Ascending aorta (tissue), 2 donors: ENCODE measurements around the gene RIPOR1. TPM values are rescaled to one million over a fixed set of nuclear protein-coding genes. Genes with fewer than 3 reads are reported as not detected.

Experiments used
- DNase-seq, 2 donors: peaks; one replicate each; pipeline ENCODE4 v3.0.0-alpha.2; 2019; ENCODE audit warnings: low spot score in 2 of 2
- H3K27ac ChIP-seq, 2 donors: fragments of 200-600 bp; sonication (generic); one replicate each; pipeline ENCODE4 v1.5.1; 2016 to 2017; ENCODE audit warnings: mild to moderate bottlenecking in 1 of 2
- H3K27me3 ChIP-seq: fragments of 200-600 bp; sonication (generic); one replicate; pipeline ENCODE4 v1.5.1; 2017
- H3K36me3 ChIP-seq, 2 donors: fragments of 200-600 bp; sonication (generic); one replicate each; pipeline ENCODE4 v1.5.1; 2016
- H3K4me1 ChIP-seq, 2 donors: fragments of 200-600 bp; sonication (generic); one replicate each; pipeline ENCODE4 v1.5.1; 2016 to 2017; ENCODE audit warnings: mild to moderate bottlenecking in 1 of 2
- H3K4me3 ChIP-seq, 2 donors: fragments of 200-600 bp; sonication (generic); one replicate each; pipeline ENCODE4 v1.5.1; 2016 to 2017; ENCODE audit warnings: mild to moderate bottlenecking in 1 of 2
- H3K9me3 ChIP-seq, 2 donors: fragments of 200-600 bp; sonication (generic); one replicate each; pipeline ENCODE4 v1.5.1; 2016
- intact Hi-C: fragments of 100-400 bp; cut with DNase I; formaldehyde crosslinking; loops from one replicate; pipeline ENCODE4 v1.15.1; 2023
- total RNA-seq: library from RNA; depleted of rRNA; stranded (reverse); fragments of >200 nt; gene quantifications from one replicate; pipeline ENCODE4 v1.1.0, GENCODE V29; 2016
- TF ChIP-seq, protein P1 (sequence below), 3 experiments: fragments of 200-600 bp in 2 of 3; fragments of 450-650 bp in 1 of 3; sonication (generic) in 2 of 3; IDR thresholded peaks; one replicate each; pipeline ENCODE4 v1.5.1; 2016 to 2019; ENCODE audit warnings: antibody characterized with exemption in 3 of 3, mild to moderate bottlenecking in 1 of 3, moderate library complexity in 1 of 3

Gene RIPOR1
- total RNA-seq, 1 donor from 2014 or later = 182 TPM

DNA sequence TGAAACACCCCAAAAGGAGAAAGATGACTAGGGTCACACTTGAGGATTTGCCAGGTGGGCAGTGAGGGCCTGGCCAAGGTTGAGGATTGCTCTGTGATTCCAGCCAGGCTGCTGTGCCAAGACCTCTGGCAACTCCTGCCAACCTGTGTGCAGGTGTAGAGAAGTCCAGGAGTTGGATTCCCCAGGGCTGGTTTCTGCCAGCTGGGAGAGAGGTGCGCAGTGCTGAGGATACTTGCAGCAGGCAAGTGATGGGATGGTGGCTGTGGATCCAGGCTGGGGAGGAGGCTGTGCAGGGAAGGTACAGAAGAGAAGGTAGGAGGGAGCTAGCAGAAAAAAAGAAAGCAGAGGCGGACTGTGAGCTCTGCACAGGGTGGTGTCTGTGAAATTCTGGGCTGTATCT lies 6.6 kb downstream of the RIPOR1 start:
- H3K36me3 ChIP-seq = peaks cover 7 to 13% of the 10 kb centered on the region in 2 donors
- no peaks in the 10 kb centered on the region for H3K27me3 ChIP-seq
- no peak overlapping the region for H3K4me3 ChIP-seq
- H3K4me1 ChIP-seq = peaks cover 16 to 25% of the 10 kb centered on the region in 2 donors
- TF ChIP-seq, protein P1, sequence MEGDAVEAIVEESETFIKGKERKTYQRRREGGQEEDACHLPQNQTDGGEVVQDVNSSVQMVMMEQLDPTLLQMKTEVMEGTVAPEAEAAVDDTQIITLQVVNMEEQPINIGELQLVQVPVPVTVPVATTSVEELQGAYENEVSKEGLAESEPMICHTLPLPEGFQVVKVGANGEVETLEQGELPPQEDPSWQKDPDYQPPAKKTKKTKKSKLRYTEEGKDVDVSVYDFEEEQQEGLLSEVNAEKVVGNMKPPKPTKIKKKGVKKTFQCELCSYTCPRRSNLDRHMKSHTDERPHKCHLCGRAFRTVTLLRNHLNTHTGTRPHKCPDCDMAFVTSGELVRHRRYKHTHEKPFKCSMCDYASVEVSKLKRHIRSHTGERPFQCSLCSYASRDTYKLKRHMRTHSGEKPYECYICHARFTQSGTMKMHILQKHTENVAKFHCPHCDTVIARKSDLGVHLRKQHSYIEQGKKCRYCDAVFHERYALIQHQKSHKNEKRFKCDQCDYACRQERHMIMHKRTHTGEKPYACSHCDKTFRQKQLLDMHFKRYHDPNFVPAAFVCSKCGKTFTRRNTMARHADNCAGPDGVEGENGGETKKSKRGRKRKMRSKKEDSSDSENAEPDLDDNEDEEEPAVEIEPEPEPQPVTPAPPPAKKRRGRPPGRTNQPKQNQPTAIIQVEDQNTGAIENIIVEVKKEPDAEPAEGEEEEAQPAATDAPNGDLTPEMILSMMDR (IDR thresholded peaks at IDR 0.05) = no peak
- no peak overlapping the region for H3K27ac ChIP-seq
- DNase-seq = no peak
- intact Hi-C loops = no loop called here
- H3K9me3 ChIP-seq = no peaks in the 10 kb centered on the region

DNA sequence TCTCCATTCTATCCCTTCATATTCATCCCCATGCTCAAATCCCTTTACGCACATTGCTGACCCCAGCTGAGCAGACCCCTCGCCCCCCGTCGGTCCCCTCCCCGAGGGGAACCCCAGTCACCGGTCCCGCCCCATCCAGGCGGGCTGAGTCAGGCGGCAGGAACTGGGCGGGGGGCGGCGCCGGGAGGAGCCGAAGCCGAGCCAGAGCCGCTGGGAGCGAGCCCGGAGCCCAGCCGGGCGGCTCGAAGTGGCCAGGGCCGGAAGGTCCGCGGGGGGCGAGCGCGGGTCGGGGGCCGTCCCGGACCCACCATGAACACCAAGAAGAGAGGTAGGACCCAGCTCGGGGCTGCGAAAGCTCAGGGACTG lies 8.6 kb downstream of the RIPOR1 start:
- H3K27ac ChIP-seq = peak overlapping the region; percentile 77 to 85
- intact Hi-C loops = no loop called here
- TF ChIP-seq, protein P1 (IDR thresholded peaks at IDR 0.05) = no peak
- peak in 1 of 2 donors; percentile 84 for DNase-seq
- no peaks in the 10 kb centered on the region for H3K27me3 ChIP-seq
- H3K4me1 ChIP-seq = peaks cover 9 to 16% of the 10 kb centered on the region in 2 donors
- H3K9me3 ChIP-seq = no peaks in the 10 kb centered on the region
- peak overlapping the region; percentile 67 to 90 for H3K4me3 ChIP-seq
- peaks cover 26 to 33% of the 10 kb centered on the region in 2 donors for H3K36me3 ChIP-seq

DNA sequence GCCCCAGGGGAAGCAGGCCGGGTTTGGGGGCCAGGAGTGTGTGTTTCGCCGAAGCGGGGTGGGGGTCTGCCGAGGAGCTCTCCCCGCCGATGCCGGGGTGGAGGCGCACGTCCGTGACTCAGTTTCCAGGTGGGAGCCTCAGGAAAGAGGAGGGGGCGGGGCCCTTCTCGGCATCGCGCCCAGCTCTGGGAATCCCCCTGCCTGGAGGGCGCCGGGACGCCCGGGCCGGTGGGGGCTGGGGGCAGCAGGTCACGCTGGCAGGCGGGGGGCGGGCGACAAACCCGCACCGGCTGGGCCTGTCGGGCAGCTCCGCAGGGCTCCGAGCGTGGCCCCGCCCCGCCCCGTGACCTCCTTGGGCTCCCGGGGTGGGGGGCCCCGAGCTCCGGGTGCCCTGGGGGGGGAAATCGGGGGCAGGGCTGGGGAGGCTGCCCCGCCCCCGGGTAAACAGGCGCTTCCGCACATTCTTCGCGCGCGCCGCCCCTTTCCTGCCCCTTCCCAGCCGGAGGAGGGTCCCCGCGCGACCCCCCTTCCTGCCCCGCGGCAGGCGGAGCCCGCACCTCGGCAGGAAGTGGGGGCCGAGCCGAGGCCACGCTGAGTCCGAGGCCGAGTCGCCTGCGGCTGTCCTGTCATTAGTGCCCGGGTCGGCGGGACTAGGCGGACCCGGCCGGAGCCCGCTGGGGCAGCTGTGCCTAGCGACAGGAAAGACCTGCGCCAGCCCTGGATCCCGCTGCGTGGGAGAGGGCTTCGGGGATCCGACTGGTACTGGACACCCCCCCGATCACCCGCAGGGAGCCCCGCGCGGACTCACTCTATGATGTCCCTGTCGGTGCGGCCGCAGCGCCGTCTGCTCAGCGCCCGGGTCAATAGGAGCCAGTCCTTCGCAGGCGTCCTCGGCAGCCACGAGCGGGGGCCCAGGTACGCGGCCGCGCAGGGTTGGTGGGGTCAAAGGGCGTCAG lies 9.3 kb downstream of the RIPOR1 start:
- Histone ChIP-seq H3K4me1 (peaks cover 9 to 16% of the 10 kb centered on the region in 2 donors), H3K27ac (peak overlapping the region; percentile 77 to 85), H3K27me3 (no peaks in the 10 kb centered on the region), H3K4me3 (peak overlapping the region; percentile 67 to 90), H3K36me3 (peaks cover 33 to 40% of the 10 kb centered on the region in 2 donors), H3K9me3 (no peaks in the 10 kb centered on the region)
- intact Hi-C loops = no loop called here
- DNase-seq = no peak
- TF ChIP-seq, protein P1 (IDR thresholded peaks at IDR 0.05) = no peak

DNA sequence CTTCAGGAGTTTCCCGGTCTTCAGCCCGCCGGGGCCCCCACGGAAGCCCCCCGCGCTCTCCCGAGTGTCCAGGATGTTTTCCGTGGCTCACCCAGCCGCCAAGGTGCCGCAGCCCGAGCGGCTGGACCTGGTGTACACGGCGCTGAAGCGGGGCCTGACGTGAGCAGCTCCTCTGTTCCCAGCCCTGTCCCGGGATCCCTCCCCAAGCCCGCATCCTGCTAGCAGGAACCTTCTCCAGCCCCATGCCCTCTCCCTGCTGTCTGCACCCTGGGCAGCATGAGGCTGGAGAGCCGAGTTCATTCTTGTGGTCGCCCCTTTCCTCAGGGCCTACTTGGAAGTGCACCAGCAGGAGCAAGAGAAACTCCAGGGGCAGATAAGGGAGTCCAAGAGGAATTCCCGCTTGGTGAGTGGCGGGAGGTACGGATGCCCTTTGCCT lies 10.1 kb downstream of the RIPOR1 start:
- Histone ChIP-seq H3K27ac (peak overlapping the region; percentile 77 to 85), H3K27me3 (no peaks in the 10 kb centered on the region), H3K4me1 (peaks cover 9 to 16% of the 10 kb centered on the region in 2 donors), H3K36me3 (peaks cover 40 to 48% of the 10 kb centered on the region in 2 donors), H3K9me3 (no peaks in the 10 kb centered on the region), H3K4me3 (peak overlapping the region; percentile 67 to 90)
- intact Hi-C loops = no loop called here
- no peak for DNase-seq
- TF ChIP-seq, protein P1 (IDR thresholded peaks at IDR 0.05) = no peak

DNA sequence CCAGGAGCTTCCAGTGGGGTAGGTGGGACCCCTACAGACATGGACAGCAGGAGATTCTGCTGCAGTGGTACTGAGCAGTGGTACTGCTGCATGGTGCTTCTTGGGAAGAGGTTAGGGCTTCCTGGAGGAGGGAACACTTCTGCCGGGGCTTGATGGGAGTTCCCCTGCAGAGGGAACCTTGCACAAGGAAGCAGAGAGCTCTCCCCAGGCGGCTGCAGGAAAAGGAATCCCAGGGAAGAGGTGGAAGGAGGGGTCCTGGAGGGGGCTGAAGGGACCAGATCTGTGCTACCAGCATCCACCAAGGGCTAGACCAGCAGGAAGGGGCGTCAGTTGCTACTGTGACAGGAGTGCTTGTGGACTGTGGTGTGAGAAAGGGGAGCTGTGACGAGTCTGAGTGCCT lies 10.6 kb downstream of the RIPOR1 start:
- Histone ChIP-seq H3K27me3 (no peaks in the 10 kb centered on the region), H3K4me3 (no peak overlapping the region), H3K4me1 (peaks cover 9 to 16% of the 10 kb centered on the region in 2 donors), H3K36me3 (peaks cover 45 to 54% of the 10 kb centered on the region in 2 donors), H3K27ac (no peak overlapping the region), H3K9me3 (no peaks in the 10 kb centered on the region)
- TF ChIP-seq, protein P1 (IDR thresholded peaks at IDR 0.05) = no peak
- intact Hi-C loops = no loop called here
- DNase-seq = no peak
